ENCODE measurements around the gene PHF5A.

GRCh38 chr22:41435560-41435959 lies 32.9 kb downstream of the PHF5A start:
- TF ChIP-seq CTCF (IDR thresholded peaks at IDR 0.05) = no peak
- no peak for TF ChIP-seq POLR2A (IDR thresholded peaks at IDR 0.05)
